Activated CD4-positive, alpha-beta T cell treated with anti-CD3 and anti-CD28 coated beads for 24 hours (primary cell): ENCODE results near the gene ZNF184.
"Not testable (repeated sequence)": the region's sequence is repeated elsewhere in the genome, so short reads cannot be mapped to it uniquely, and the experiment has no call there.

Source experiments
- DNase-seq, 2 donors: peaks; one replicate each; pipeline ENCODE4 v3.0.0-alpha.2; 2020; ENCODE audit warnings: low read depth in 2 of 2

The ZNF184 gene

GRCh38 chr6:27424851-27425250 is 48.1 kb downstream of the ZNF184 start:
- not testable (repeated sequence) for DNase-seq

DNA sequence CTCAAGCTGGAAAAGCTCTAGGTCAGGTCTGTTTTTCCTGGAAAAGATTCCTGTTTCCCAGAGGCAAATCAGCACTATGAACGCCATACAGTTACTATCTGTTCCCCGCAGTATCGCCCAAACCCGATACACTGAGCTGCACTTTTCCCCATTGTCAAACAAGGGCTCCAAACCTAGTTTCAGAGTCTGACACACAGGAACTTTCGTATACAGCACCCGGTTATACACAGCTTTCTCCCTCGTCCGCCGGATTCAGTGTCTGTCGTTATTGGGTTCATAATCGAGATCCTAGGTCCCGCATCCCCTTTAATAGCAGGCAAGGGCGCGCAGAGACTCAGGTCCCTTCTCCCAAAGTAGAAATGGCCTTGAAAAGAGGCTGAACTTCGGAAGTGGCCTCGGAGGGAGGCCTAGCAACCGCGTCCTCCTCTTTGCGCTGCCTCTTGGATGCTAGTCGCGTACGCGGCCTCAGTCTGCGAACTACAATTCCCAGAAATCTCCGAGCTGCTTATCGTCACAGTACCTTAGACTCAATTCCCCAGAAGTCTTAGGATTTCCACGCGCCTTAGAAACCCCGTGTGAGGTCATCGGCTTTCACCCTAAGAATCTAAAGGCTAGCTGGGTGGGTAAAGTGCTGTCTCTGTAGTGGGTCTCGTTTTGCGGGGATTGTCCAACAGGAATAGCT is 50.1 kb downstream of the ZNF184 start:
- DNase-seq, result no peak

GRCh38 chr6:27419363-27419762 is 53.5 kb downstream of the ZNF184 start:
- no peak for DNase-seq

DNA sequence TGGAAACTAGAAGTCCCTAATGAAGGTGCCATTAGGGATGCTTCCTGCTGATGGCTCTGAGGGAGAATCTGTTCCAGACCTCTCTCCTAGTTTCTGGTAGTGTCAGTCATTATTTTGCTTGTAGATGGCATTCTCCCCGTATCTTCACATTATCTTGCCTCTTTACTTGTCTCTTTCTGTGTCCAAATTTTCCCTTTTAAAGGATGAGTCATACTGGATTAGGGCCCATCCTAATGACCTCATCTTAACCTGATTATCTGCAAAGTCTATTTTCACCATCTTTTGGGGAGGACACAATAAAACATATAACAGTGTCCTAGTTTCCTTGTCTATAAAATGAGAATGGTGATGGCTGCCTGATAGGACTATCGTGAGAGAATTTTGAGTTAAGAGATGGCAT is 57.0 kb downstream of the ZNF184 start:
- no peak for DNase-seq

DNA sequence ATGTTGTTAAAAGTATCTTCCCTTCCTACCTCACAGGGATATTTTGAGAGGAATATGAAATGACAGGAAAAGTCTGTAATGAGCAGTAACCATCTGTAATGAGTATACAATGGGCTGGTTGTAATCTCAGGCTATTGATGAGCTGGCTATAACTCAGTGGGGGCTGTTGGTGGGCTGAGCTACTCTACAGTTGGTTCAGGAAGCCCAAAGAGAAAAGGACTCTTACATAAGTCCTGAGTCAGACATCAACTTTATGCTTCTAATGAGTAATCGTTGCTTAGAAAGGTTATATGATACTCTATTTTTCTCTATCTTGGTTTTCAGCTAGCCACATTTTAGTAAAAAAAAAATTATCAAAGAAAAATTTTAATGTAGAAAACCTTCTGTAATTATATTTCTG is 57.9 kb downstream of the ZNF184 start:
- DNase-seq, result no peak

- DNase-seq, result no peak
These were observed 58.6 kb downstream of the ZNF184 start for GRCh38 chr6:27414300-27414699.

DNA sequence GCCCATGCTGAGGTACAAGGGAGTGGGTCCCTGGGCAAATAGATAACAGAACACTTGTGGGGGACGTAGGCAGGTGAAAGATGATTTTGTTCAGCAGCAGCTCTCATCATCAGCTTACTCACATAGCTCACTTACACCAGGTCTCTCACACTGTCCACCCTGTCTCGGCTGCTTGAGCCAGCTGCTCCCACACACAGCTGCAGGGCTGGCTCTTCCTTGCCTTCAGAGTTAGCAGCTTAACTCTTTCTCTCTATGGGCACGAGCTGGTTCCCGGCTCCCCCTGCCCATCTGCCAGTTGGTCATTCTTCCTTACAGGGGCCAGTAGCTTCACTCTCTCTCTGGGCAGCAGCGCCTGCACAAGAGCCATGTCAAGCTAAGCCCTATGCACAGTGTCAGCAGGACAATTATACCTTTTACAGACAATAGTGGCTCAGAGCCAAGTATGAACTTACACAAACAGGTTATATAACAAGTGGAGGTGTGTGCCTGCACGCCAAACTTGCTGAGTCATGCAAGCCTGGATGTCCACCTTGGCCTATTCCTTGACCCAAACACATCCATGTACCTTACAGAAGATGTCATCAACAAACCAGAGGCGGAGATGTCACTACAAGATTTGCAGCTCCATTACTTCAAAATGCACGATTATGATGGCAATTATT is 65.6 kb downstream of the ZNF184 start:
- DNase-seq, result no peak

- DNase-seq, result no peak
These were observed 66.8 kb downstream of the ZNF184 start for GRCh38 chr6:27406085-27406484.

GRCh38 chr6:27400877-27401642 is 71.8 kb downstream of the ZNF184 start:
- no peak for DNase-seq
